ENCODE data around the gene INPP5D.

INPP5D gene

GRCh38 chr2:233130024-233130423 lies 69.9 kb downstream of the INPP5D start:
- Histone ChIP-seq H3K27ac (no peak overlapping the region), H3K4me3 (no peak overlapping the region), H3K36me3 (peaks cover 98 to 100% (median 100%) of the 10 kb centered on the region in 11 experiments), H3K27me3 (no peaks in the 10 kb centered on the region), H3K9ac (no peak overlapping the region), H4K20me1 (peaks cover 0 to 49% (median 36%) of the 10 kb centered on the region in 11 experiments; a peak in 19 of 22 replicates), H3K9me3 (replicated peaks in 1 of 11) (peaks cover 12 to 25% (median 15%) of the 10 kb centered on the region in 11 experiments; a peak in 18 of 22 replicates), H3K4me1 (peaks cover 5 to 25% (median 18%) of the 10 kb centered on the region in 10 experiments), H3K4me2 (0 out of 22 replicates have a peak overlapping the region, but pooled peaks of 2 of the 11 experiments have one; percentile 14 to 19)
- TF ChIP-seq Cebpa-rat (IDR thresholded peaks at IDR 0.05) = no peak

- Histone ChIP-seq H4K20me1 (peaks cover 0 to 43% (median 30%) of the 10 kb centered on the region in 11 experiments; a peak in 19 of 22 replicates), H3K27ac (no peak overlapping the region), H3K27me3 (no peaks in the 10 kb centered on the region), H3K9me3 (replicated peaks in 1 of 11) (peaks cover 16 to 30% (median 21%) of the 10 kb centered on the region in 11 experiments), H3K4me1 (peaks cover 0 to 20% (median 13%) of the 10 kb centered on the region in 10 experiments; a peak in 17 of 20 replicates), H3K4me3 (no peak overlapping the region), H3K4me2 (no peak overlapping the region), H3K36me3 (peaks cover 99 to 100% (median 100%) of the 10 kb centered on the region in 11 experiments), H3K9ac (no peak overlapping the region)
- no peak for TF ChIP-seq Cebpa-rat (IDR thresholded peaks at IDR 0.05)
Measured at GRCh38 chr2:233130481-233131020, 70.4 kb downstream of the INPP5D start.

GRCh38 chr2:233131936-233132720 lies 72.0 kb downstream of the INPP5D start:
- H3K27me3 ChIP-seq = no peaks in the 10 kb centered on the region
- peaks cover 94 to 100% (median 100%) of the 10 kb centered on the region in 11 experiments for H3K36me3 ChIP-seq
- H3K9me3 ChIP-seq (replicated peaks in 1 of 11) = peaks cover 21 to 35% (median 26%) of the 10 kb centered on the region in 11 experiments
- TF ChIP-seq Cebpa-rat (IDR thresholded peaks at IDR 0.05) = no peak
- H3K27ac ChIP-seq = no peak overlapping the region
- H3K4me3 ChIP-seq = no peak overlapping the region
- H3K9ac ChIP-seq = no peak overlapping the region
- peaks cover 0 to 18% (median 11%) of the 10 kb centered on the region in 10 experiments; a peak in 12 of 20 replicates for H3K4me1 ChIP-seq
- H3K4me2 ChIP-seq = no peak overlapping the region
- H4K20me1 ChIP-seq = peaks cover 0 to 28% (median 16%) of the 10 kb centered on the region in 11 experiments; a peak in 16 of 22 replicates

GRCh38 chr2:233133239-233133638 lies 73.1 kb downstream of the INPP5D start:
- Histone ChIP-seq H3K36me3 (peaks cover 83 to 97% (median 95%) of the 10 kb centered on the region in 11 experiments), H3K4me2 (no peak overlapping the region), H4K20me1 (peaks cover 0 to 25% (median 16%) of the 10 kb centered on the region in 11 experiments; a peak in 14 of 22 replicates), H3K27ac (no peak overlapping the region), H3K27me3 (no peaks in the 10 kb centered on the region), H3K9ac (no peak overlapping the region), H3K4me3 (no peak overlapping the region), H3K9me3 (replicated peaks in 1 of 11) (peaks cover 21 to 35% (median 26%) of the 10 kb centered on the region in 11 experiments), H3K4me1 (peaks cover 0 to 18% (median 11%) of the 10 kb centered on the region in 10 experiments; a peak in 12 of 20 replicates)
- no peak for TF ChIP-seq Cebpa-rat (IDR thresholded peaks at IDR 0.05)

- Histone ChIP-seq H3K4me3 (no peak overlapping the region), H3K9ac (no peak overlapping the region), H3K36me3 (peaks cover 78 to 97% (median 95%) of the 10 kb centered on the region in 11 experiments), H3K4me1 (no peaks in the 10 kb centered on the region), H3K27me3 (no peaks in the 10 kb centered on the region), H3K27ac (no peak overlapping the region), H3K4me2 (no peak overlapping the region), H4K20me1 (peaks cover 0 to 12% (median 2%) of the 10 kb centered on the region in 11 experiments; a peak in 5 of 22 replicates), H3K9me3 (replicated peaks in 1 of 11) (peaks cover 21 to 35% (median 26%) of the 10 kb centered on the region in 11 experiments)
- TF ChIP-seq Cebpa-rat (IDR thresholded peaks at IDR 0.05) = no peak
Measured at GRCh38 chr2:233135421-233135820, 75.3 kb downstream of the INPP5D start.

GRCh38 chr2:233137040-233137439 lies 76.9 kb downstream of the INPP5D start:
- no peak overlapping the region for H3K4me3 ChIP-seq
- peaks cover 0 to 12% (median 0%) of the 10 kb centered on the region in 11 experiments; a peak in 3 of 22 replicates for H4K20me1 ChIP-seq
- peaks cover 79 to 97% (median 95%) of the 10 kb centered on the region in 11 experiments for H3K36me3 ChIP-seq
- no peak overlapping the region for H3K27ac ChIP-seq
- H3K9ac ChIP-seq = no peak overlapping the region
- H3K4me2 ChIP-seq = no peak overlapping the region
- H3K9me3 ChIP-seq (replicated peaks in 1 of 11) = peaks cover 21 to 35% (median 26%) of the 10 kb centered on the region in 11 experiments
- no peaks in the 10 kb centered on the region for H3K27me3 ChIP-seq
- H3K4me1 ChIP-seq = no peaks in the 10 kb centered on the region
- no peak for TF ChIP-seq Cebpa-rat (IDR thresholded peaks at IDR 0.05)

GRCh38 chr2:233140077-233140585 lies 80.0 kb downstream of the INPP5D start:
- Histone ChIP-seq H3K4me2 (no peak overlapping the region), H3K9me3 (replicated peaks in 1 of 11) (peaks cover 7 to 20% (median 9%) of the 10 kb centered on the region in 11 experiments; a peak in 21 of 22 replicates), H4K20me1 (peaks cover 0 to 32% (median 6%) of the 10 kb centered on the region in 11 experiments; a peak in 6 of 22 replicates), H3K4me1 (peaks cover 0 to 8% (median under 1%) of the 10 kb centered on the region in 10 experiments; a peak in 4 of 20 replicates), H3K27me3 (no peaks in the 10 kb centered on the region), H3K9ac (no peak overlapping the region), H3K27ac (no peak overlapping the region), H3K4me3 (no peak overlapping the region), H3K36me3 (peaks cover 79 to 97% (median 95%) of the 10 kb centered on the region in 11 experiments)
- TF ChIP-seq Cebpa-rat (IDR thresholded peaks at IDR 0.05) = no peak

- no peak overlapping the region for H3K27ac ChIP-seq
- peaks cover 79 to 97% (median 95%) of the 10 kb centered on the region in 11 experiments for H3K36me3 ChIP-seq
- no peaks in the 10 kb centered on the region for H3K27me3 ChIP-seq
- peaks cover 0 to 11% (median 1%) of the 10 kb centered on the region in 11 experiments; a peak in 12 of 22 replicates for H3K9me3 ChIP-seq (replicated peaks in 1 of 11)
- TF ChIP-seq Cebpa-rat (IDR thresholded peaks at IDR 0.05) = no peak
- H3K4me1 ChIP-seq = peaks cover 0 to 17% (median 7%) of the 10 kb centered on the region in 10 experiments; a peak in 9 of 20 replicates
- H3K4me2 ChIP-seq = no peak overlapping the region
- no peak overlapping the region for H3K4me3 ChIP-seq
- no peak overlapping the region for H3K9ac ChIP-seq
- H4K20me1 ChIP-seq = peaks cover 0 to 37% (median 6%) of the 10 kb centered on the region in 11 experiments; a peak in 6 of 22 replicates
Measured at GRCh38 chr2:233140978-233141377, 80.8 kb downstream of the INPP5D start.

Measured in BLaER1 treated with 17β-estradiol and CSF1 and Interleukin-3, amounts not matched to agents 10 nM and 100 nM (cell line).